Loucy (cell line): ENCODE results near the gene CWC25.

Source experiments
- CTCF ChIP-seq: fragments of 200-600 bp; sonication (generic); conservative IDR thresholded peaks from 2 replicates; pipeline ENCODE4 v1.5.1; 2014; ENCODE audit warnings: mild to moderate bottlenecking, antibody characterized with exemption, low read length
- EZH2phosphoT487 ChIP-seq: fragments of 200-600 bp; IDR thresholded peaks from 2 replicates; pipeline ENCODE4 v1.6.1; 2018; ENCODE audit warnings: antibody characterized with exemption, mild to moderate bottlenecking, moderate library complexity, borderline replicate concordance

GRCh38 chr17:38762231-38762630, 62.9 kb downstream of the CWC25 start:
- TF ChIP-seq CTCF, result no peak
- no peak for TF ChIP-seq EZH2phosphoT487
